Measurements from ENCODE around the gene CES2.

DNA sequence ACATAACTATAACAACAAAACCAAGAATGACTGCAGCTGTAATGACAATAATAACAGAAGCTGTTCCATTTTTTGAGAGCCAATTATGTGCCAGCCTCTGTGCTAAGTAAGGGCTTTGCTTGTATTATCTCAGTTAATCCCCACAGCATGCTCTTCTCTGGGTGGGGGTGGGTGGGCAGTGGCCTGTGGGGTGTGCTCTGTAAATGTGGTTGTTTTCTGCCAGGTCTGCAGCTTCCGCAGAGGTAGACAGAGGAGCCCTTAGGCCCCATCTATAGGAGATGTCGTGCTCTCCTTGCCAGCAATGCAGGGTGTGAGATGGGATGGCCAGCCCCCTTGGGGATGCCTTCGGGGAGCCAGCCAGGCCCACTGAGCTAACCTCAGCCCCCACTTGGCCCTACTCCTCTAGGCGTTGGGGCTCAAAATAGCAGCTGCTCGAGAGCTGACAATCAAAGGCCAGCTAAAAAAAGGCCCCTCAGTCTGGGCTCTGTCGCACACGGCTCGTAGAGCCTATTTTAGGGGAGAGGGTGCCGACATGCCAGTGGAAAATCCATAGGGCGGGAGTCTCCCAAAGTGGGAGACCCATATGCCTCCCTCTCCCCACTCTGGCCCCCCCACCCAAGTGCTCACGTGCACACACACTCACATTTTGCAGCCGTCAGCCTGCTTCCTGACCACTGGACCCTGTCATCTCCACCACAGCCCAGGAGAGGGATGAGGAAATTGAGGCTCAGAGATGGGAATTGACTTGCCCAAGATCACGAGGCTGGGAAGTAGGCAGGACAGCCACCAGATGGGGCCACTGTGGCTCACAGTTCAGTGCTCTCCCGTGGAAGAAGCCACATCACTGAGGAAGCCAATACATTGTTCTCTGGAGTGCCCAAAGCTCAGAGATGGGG is 32.4 kb upstream of the CES2 start:
- TF ChIP-seq CTCF (IDR thresholded peaks at IDR 0.05 in 8 of 11, conservative IDR thresholded peaks at IDR 0.05 in 3 of 11) (no peak), POLR2A (IDR thresholded peaks at IDR 0.05) (no peak), POLR2AphosphoS5 (IDR thresholded peaks at IDR 0.05) (no peak)
